ENCODE measurements around the gene CNTN5.
"Not testable (repeated sequence)": the region's sequence is repeated elsewhere in the genome, so short reads cannot be mapped to it uniquely, and the experiment has no call there.

Gene CNTN5

DNA sequence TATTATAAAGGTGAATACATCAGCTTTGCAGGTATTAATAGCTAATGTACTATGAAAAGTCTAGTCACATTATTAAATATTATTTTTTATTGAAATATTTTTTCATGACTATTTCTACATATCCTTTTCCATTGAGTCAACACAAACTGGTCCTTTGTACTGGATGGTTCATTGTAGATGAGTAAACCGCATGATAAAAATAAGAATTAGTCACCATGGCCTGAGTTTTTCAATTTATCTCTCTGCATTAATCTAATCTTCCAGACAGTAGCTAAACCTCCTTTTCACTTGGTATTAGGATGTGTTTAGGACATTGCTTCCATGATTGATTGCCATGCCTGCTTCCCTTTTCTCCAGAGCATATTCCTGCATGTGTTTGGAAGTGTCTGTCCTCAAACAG, 1227.0 kb downstream of the CNTN5 start:
- DNase-seq, result no peak

DNA sequence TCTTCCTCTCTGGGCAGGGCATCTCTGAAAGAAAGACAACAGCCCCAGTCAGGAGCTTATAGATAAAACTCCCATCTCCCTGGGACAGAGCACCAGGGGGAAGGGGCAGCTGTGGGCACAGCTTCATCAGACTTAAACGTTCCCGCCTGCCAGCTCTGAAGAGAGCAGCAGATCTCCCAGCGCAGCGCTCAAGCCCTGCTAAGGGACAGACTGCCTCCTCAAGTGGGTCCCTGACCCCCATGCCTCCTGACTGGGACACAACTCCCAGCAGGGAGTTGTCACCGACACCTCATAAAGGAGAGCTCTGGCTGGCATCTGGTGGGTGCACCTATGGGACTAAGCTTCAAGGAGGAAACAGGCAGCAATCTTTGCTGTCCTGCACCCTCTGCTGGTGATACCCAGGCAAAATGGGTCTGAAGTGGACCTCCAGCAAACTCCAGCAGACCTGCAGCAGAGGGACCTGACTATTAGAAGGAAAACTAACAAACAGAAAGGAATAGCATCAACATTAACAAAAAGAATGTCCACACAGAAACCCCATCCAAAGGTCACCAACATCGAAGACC, 1236.6 kb downstream of the CNTN5 start:
- DNase-seq, result not testable (repeated sequence)

DNA sequence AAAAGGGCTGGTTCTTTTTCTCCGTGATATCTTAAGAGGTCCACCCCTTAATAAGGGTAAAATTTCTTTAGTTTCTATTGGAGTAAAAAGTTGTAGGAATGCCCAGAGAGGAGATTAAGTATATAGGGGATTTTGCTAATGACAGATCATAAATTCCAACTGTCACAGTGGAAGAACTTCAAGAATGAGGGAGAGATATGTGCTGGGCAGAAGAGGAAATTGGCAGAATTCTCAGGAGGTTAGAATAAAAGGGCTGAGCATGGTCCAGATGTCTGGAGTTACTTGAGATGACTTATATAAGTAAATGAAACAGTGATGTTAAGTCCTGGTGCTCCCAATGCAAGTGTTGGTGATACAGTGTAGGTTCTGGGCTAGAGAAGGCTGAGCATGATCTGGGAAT, 1248.8 kb downstream of the CNTN5 start:
- no peak for DNase-seq

- no peak for DNase-seq
These were observed 1252.5 kb downstream of the CNTN5 start for GRCh38 chr11:100273066-100273815.

DNA sequence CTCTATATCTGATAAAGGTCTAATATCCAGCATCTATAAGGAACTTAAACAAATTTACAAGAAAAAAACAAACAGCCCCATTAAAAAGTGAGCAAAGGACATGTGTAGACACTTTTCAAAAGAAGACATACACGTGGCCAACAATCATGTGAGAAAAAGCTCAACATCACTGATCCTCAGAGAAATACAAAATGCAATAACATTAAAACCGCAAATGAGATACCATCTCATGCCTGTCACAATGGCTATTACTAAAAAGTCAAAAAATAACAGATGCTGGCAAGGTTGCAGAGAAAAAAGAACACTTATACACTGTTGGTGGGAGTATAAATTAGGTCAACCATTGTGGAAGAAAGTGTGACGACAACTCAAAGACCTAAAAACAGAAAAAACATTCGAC, 1253.7 kb downstream of the CNTN5 start:
- DNase-seq, result not testable (repeated sequence)

DNA sequence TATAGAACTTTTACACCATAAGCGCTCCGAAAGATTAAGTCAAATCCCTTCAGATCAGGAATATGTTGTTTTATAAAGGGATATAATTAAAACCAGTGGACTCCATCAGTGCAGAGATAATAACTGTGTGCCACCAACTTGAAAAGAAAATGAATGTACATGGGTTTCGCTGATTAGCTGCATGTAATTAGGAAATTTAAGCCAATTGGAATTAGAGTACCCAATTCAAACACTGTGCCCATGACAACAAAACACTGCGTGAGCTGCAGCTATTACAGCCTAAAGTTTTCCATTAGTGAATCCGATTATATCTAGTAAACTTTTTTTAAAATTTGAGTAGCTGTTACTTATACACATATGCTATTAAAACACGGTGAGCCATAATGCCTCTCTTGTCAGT, 1274.0 kb downstream of the CNTN5 start:
- no peak for DNase-seq

- no peak for DNase-seq
These were observed 1275.4 kb downstream of the CNTN5 start for GRCh38 chr11:100296051-100296679.

GRCh38 chr11:100297516-100297915, 1276.8 kb downstream of the CNTN5 start:
- DNase-seq, result no peak

DNA sequence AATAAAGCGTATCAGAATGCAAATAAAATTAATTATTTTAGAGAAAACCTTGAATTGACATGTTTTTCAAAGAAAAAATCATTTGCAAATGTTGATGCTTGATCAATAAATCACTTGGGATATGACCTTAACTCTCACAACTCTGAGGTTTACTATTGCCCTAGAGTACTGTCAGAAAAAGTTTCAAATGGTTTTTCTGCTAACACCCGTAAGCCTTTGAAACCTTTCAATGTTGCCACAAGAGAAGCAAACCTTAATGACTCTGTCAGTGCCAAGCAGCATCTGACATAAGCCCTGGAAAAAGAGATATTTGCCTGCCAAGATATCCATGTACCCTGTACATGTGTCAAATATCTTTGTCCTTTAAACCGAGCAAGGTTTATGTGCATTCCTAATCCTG, 1282.1 kb downstream of the CNTN5 start:
- no peak for DNase-seq

DNA sequence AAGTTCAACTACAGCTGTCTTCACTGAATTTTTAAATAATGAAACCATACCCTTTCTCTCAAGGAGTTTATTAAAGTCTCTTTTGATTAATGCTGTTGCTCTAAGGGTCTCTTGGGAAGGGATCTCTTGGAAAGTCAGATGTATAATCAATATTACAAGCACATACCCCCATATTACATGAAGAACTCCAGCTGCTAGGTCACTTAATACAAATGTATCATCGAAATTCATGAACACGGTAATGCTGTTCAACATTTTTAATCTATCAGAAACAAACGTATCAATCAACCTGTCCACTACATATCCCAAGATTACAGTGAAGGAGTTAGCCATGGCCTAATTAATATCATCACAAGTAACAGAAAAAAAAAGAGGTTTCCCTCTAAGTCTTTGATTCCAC, 1283.1 kb downstream of the CNTN5 start:
- no peak for DNase-seq

DNA sequence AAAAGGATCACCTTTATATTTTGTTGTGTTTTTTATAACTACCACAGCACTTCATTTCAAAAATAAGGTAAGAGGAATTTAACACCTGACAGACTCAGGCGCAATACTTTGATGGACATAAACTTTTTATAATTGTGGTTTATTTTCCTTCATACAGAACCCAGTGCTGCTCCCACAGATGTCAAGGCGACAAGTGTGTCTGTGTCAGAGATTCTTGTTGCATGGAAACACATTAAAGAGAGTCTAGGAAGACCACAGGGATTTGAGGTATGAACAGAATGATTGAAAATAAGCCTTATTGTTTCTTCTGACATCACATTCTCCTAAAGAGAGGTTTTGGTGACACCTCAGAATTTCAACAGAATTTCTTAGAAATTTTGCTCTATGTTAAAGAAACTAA, 1287.5 kb downstream of the CNTN5 start:
- DNase-seq, result no peak

DNA sequence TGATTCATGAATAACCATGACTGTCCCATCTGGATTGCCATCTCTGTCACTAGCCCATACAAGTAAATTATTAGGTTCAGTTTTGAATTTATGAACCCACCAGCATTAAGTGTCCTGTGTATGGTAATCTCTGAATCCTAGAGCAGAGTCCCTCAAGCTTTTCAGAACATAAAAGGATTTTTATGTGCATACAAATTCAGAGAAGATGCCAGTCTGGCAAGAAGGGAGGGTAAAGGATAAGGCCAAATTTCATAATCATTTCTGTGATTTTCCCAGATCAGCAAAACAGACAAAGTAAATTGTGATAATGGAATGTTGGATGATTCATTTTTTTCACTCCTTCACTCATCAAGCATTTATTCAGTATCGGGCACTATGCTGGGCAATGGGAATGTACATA, 1295.2 kb downstream of the CNTN5 start:
- DNase-seq, result no peak

- no peak for DNase-seq
These were observed 1296.2 kb downstream of the CNTN5 start for GRCh38 chr11:100316952-100317351.

DNA sequence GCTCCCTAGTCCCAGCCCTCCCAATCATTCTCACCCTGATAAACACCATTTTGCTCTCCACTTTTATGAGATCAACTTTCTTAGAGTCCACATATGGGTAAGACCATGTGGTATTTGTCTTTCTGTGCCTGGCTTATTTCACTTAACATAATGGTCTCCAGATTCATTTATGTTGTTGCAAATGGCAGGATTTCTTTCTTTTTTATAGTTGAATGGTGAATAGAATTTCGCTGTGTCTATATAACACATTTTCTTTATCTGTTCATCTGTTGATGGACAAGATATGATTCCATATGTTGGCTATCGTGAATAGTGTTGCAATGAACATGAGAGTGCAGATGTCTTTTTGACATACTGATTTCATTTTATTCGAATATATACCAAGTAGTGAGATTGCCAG, 1298.9 kb downstream of the CNTN5 start:
- DNase-seq, result no peak

GRCh38 chr11:100328626-100329340, 1308.0 kb downstream of the CNTN5 start:
- DNase-seq, result peak; percentile 84

DNA sequence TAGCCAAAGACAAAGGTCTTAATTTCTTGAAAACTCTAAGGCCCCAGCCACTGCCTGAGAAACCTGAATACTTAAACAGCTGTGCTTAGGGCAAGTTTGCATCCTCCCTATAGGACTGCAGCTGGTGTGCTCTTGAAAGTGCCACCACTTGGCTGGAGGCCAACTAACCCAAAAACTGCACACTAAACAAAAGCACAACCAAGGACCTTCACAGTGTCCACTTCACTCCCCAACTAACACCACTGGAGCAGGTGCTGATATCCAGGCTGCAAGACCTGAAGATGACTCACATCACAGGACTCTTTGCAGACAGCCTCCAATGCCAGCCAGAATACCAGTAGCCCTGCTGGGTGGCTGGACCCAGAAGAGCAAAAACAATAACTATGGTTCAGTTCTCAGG, 1308.6 kb downstream of the CNTN5 start:
- DNase-seq, result peak; percentile 54

DNA sequence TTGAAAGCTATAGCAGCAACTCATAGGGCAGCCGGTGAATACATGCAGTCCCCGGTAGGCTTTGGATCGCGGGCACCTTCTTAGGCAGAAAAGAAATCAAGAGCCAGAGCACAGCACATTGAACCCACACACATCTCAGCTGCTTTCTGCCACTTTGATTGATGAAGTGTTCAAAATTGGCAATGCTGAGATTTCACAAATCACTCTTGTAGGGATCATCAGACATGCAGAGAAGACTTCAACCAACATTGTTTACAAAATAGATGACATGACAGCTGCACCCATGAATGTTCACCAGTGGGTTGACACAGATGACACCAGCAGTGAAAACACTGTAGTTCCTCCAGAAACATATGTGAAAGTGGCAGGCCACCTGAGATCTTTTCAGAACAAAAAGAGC, 1316.1 kb downstream of the CNTN5 start:
- no peak for DNase-seq

GRCh38 chr11:100338144-100338840, 1317.5 kb downstream of the CNTN5 start:
- DNase-seq, result no peak

DNA sequence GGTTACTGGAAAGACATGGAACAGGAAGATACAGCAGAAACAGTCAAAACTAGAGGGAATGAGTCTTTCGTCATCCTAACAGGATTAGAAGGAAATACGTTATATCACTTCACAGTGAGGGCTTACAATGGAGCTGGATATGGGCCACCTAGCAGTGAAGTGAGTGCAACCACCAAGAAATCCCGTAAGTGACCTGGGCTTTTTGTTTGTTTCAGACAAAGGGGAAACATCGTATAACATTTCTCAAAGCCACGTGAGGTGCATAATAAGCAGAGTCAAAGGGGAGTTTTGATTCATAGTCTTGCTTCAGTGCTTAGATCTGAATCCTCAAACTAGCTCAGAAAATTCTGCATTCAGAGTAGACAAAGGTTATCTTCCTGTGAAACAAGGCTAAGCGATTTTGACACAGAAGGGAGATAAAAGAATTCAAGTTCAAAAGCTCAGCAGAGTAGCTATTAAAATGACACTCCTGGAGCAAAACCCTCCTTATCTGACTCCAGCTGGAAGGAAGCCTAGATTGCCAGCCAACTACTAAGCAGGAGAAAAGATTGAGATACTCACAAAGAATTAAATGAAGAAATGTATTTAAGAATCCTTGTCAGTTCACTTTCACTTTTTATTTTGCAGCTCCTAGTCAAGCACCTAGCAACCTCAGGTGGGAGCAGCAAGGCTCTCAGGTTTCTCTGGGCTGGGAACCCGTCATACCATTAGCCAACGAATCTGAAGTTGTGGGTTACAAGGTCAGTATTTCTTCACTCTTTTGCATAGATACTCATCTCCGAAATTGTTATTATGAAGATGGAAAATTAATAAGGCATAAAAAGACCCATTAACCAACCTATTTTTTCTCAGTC, 1319.9 kb downstream of the CNTN5 start:
- no peak for DNase-seq

DNA sequence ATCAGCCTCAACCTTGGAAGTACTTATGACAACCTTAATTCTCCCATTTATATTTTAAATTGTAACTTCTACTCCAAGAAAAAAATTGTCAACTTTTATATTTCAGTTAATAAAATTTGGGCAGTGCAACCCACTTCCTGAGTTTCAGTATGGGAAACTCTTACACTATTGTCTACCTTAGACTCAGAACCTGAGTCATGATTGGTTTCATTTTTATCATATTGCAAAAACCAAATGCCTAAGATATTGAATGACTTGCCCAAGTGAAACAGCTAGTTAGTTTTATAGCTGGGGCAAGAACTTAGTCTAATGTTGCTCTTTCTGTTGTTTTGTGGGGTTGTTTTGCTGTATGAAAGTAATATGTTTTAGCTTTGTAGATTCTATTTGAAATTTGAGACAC, 1332.3 kb downstream of the CNTN5 start:
- no peak for DNase-seq

DNA sequence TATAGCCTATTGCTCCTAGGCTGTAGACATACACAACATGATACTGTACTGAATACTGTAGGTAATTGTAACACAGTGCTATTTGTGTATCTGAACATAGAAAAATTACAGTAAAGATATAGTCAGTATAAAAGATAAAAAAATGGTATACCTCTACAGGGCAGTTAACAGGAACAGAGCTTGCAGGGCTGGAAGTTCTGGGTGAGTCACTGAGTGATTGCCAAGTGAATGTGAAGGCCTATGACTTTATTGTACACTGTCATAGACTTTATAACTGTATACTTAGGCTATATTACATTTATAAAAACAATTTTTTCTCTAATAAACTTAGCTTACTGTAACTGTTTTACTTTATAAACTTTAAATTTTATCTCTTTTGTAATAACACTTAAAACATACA, 1334.0 kb downstream of the CNTN5 start:
- DNase-seq, result no peak

GRCh38 chr11:100356035-100356434, 1335.3 kb downstream of the CNTN5 start:
- peak; percentile 79 for DNase-seq
